DOHH2 (cell line): ENCODE results near the gene SDC1.

Source experiments
- H3F3A ChIP-seq: fragments of 200-600 bp; sonication (generic), shearing (Covaris generic); 2 replicates; pipeline ENCODE4 v1.6.0; 2016; ENCODE audit warnings: antibody characterized with exemption, mild to moderate bottlenecking; ENCODE audit not compliant: control insufficient read depth, insufficient read depth
- H3K27ac ChIP-seq: fragments of 200-600 bp; sonication (generic); 2 replicates; pipeline ENCODE4 v1.5.1; 2014; ENCODE audit warnings: low read depth, mild to moderate bottlenecking, low read length, moderate library complexity
- H3K27me3 ChIP-seq: fragments of 200-600 bp; sonication (generic); 2 replicates; pipeline ENCODE4 v1.6.1; 2014; ENCODE audit warnings: mild to moderate bottlenecking, low read length, mixed read lengths; ENCODE audit not compliant: control insufficient read depth
- H3K36me3 ChIP-seq: fragments of 200-600 bp; sonication (generic); 2 replicates; pipeline ENCODE4 v1.6.1; 2014; ENCODE audit warnings: mild to moderate bottlenecking, low read length, moderate library complexity, mixed read lengths; ENCODE audit not compliant: control insufficient read depth
- H3K4me1 ChIP-seq: fragments of 200-600 bp; sonication (generic); 2 replicates; pipeline ENCODE4 v1.6.1; 2014; ENCODE audit warnings: mild to moderate bottlenecking, low read length, mixed read lengths; ENCODE audit not compliant: control insufficient read depth
- H3K4me2 ChIP-seq: fragments of 200-600 bp; sonication (generic); 2 replicates; pipeline ENCODE4 v1.6.0; 2014; ENCODE audit warnings: mild to moderate bottlenecking, low read length, moderate library complexity
- H3K4me3 ChIP-seq: fragments of 200-600 bp; sonication (generic); 2 replicates; pipeline ENCODE4 v1.5.1; 2014; ENCODE audit warnings: mild to moderate bottlenecking, low read length, mixed read lengths
- H3K79me2 ChIP-seq: fragments of 200-600 bp; sonication (generic); 2 replicates; pipeline ENCODE4 v1.6.1; 2014; ENCODE audit warnings: mild to moderate bottlenecking, low read length, mixed read lengths; ENCODE audit not compliant: control insufficient read depth
- H3K9me2 ChIP-seq: fragments of 200-600 bp; sonication (generic); replicated peaks from 2 replicates; pipeline ENCODE4 v1.6.1; 2014; ENCODE audit warnings: mild to moderate bottlenecking, low read length, mixed read lengths; ENCODE audit not compliant: control insufficient read depth
- H3K9me3 ChIP-seq: fragments of 200-600 bp; sonication (generic); 2 replicates; pipeline ENCODE4 v1.6.1; 2014; ENCODE audit warnings: antibody characterized with exemption, low read length, mixed read lengths; ENCODE audit not compliant: control insufficient read depth, insufficient read depth
- H4K20me1 ChIP-seq: fragments of 200-600 bp; sonication (generic); 2 replicates; pipeline ENCODE4 v1.6.0; 2014; ENCODE audit warnings: low read depth, mild to moderate bottlenecking, antibody characterized with exemption, low read length, moderate library complexity; ENCODE audit not compliant: control insufficient read depth, insufficient read depth
- CTCF ChIP-seq: fragments of 200-600 bp; sonication (generic); IDR thresholded peaks from one replicate; pipeline ENCODE4 v1.5.1; 2014; ENCODE audit warnings: antibody characterized with exemption, mild to moderate bottlenecking, low read depth, low read length; ENCODE audit not compliant: poor library complexity, severe bottlenecking
- EZH2phosphoT487 ChIP-seq: fragments of 200-600 bp; sonication (generic); IDR thresholded peaks from 2 replicates; pipeline ENCODE4 v1.6.1; 2017; ENCODE audit warnings: borderline replicate concordance, mild to moderate bottlenecking, antibody characterized with exemption, low read length, moderate library complexity, mixed read lengths

The SDC1 gene

GRCh38 chr2:20200697-20201555, 24.0 kb downstream of the SDC1 start:
- Histone ChIP-seq H3K4me2 (no peak overlapping the region), H3K9me2 (no peaks in the 10 kb centered on the region), H3K79me2 (no peaks in the 10 kb centered on the region), H4K20me1 (no peaks in the 10 kb centered on the region), H3F3A (no peaks in the 10 kb centered on the region), H3K36me3 (no peaks in the 10 kb centered on the region), H3K4me3 (no peak overlapping the region), H3K4me1 (peaks cover 4% of the 10 kb centered on the region; the same call in 1 of the 2 replicates), H3K27me3 (no peaks in the 10 kb centered on the region), H3K27ac (no peak overlapping the region), H3K9me3 (no peaks in the 10 kb centered on the region)
- TF ChIP-seq EZH2phosphoT487: no peak
- TF ChIP-seq CTCF: no peak

DNA sequence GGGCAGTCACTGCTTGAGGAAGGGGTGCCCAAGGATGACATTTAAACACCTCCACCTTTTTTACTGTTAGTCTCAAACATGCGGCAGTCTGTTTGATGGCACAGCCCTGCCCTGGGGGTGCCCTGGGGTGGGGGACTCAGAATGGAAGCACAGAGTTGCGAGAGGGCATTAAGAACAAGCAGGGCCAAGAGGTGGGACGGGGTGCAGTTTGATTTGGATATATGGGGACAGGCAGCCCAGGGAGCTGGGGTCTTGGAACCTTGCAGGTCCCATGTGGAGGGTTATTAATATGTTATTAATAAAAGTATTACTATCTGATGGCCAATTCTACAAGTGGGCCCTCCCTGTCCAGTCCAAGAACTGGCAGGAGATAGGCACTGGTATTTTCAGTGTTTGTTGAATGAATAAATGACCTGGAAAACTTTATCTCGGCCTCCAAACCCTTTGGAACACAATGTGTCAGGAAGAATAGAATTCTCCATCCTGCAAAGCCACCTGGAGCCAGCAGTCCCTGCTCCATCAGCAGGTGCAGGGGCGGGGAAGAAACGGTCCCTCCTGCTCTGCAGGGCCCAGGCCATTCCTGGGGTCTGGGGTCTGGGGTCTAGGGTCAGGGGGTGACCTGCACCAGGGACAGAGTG, 25.2 kb downstream of the SDC1 start:
- no peak overlapping the region for H3K4me3 ChIP-seq
- H3F3A ChIP-seq: no peaks in the 10 kb centered on the region
- H3K27ac ChIP-seq: no peak overlapping the region
- no peaks in the 10 kb centered on the region for H3K27me3 ChIP-seq
- H3K79me2 ChIP-seq: no peaks in the 10 kb centered on the region
- no peaks in the 10 kb centered on the region for H3K9me3 ChIP-seq
- no peaks in the 10 kb centered on the region for H3K36me3 ChIP-seq
- no peaks in the 10 kb centered on the region for H3K9me2 ChIP-seq
- H3K4me2 ChIP-seq: no peak overlapping the region
- TF ChIP-seq EZH2phosphoT487 (no peak), CTCF (no peak)
- no peaks in the 10 kb centered on the region for H4K20me1 ChIP-seq
- H3K4me1 ChIP-seq: no peaks in the 10 kb centered on the region

DNA sequence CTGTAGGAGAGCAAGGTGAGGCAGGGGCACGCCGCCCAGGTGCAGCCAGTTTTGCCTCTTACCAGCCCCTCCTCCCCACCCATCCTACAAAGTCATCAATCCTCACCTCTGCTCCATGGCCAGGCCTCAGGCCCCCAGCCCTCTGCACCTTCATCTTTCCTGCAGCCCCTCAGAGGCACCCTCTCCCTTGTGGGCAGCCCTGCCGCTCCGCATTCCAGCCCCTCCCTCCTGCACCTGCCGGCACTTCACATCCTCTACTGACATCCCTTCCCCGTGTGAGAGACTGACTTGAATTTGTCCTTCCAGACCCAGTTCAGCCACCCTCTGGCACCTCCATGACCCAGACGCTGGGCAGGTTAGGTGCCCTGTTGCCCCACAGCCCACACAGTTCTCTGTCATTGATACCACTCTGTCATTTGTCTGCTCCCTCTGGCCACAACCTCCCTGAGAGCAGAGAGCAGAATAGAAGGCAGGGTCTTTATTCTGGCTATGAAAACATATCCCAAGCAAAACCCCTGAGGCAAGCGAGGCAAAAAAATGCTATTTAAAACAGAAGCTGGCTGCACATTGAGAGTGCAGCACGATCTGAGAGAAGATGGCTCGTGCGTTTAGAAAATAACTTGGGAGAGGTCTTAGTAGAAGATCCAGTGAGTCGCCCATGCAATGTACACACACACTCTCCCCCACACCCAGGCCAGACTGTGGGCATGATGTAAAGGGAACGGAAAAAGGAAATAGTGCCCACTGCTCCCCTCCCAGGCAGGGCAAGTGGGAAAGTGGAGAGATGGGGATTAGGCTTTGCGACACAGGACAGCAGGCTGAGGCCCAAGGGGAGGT, 25.9 kb downstream of the SDC1 start:
- no peaks in the 10 kb centered on the region for H3K79me2 ChIP-seq
- no peak overlapping the region for H3K4me3 ChIP-seq
- no peaks in the 10 kb centered on the region for H3K4me1 ChIP-seq
- H3K9me2 ChIP-seq: no peaks in the 10 kb centered on the region
- no peaks in the 10 kb centered on the region for H4K20me1 ChIP-seq
- no peaks in the 10 kb centered on the region for H3K36me3 ChIP-seq
- no peaks in the 10 kb centered on the region for H3K27me3 ChIP-seq
- H3F3A ChIP-seq: no peaks in the 10 kb centered on the region
- H3K9me3 ChIP-seq: no peaks in the 10 kb centered on the region
- H3K4me2 ChIP-seq: no peak overlapping the region
- no peak overlapping the region for H3K27ac ChIP-seq
- no peak for TF ChIP-seq CTCF
- TF ChIP-seq EZH2phosphoT487: no peak
